Fibroblast of mammary gland (primary cell): ENCODE data around the gene RETN.
"Not testable (repeated sequence)": the region's sequence is repeated elsewhere in the genome, so short reads cannot be mapped to it uniquely, and the experiment has no call there.

Experiments
- DNase-seq: peaks from one replicate; pipeline ENCODE4 v3.0.0-alpha.2; 2010; ENCODE audit warnings: low read depth
- H3K4me3 ChIP-seq: 2 replicates; pipeline ENCODE4 v1.5.1; 2011; ENCODE audit warnings: low read depth, mild to moderate bottlenecking, low read length, moderate library complexity; ENCODE audit not compliant: control insufficient read depth
- CTCF ChIP-seq: conservative IDR thresholded peaks from 2 replicates; pipeline ENCODE4 v1.5.1; 2011; ENCODE audit warnings: low read depth, low read length, inconsistent platforms; ENCODE audit not compliant: control insufficient read depth, insufficient read depth

Gene RETN

GRCh38 chr19:7638802-7639465 is 29.9 kb upstream of the RETN start:
- no peak for DNase-seq
- no peak for TF ChIP-seq CTCF
- no peak overlapping the region for H3K4me3 ChIP-seq

GRCh38 chr19:7639863-7640348 is 28.9 kb upstream of the RETN start:
- DNase-seq: no peak
- TF ChIP-seq CTCF: no peak
- no peak overlapping the region for H3K4me3 ChIP-seq

GRCh38 chr19:7640803-7641202 is 28.0 kb upstream of the RETN start:
- no peak for DNase-seq
- H3K4me3 ChIP-seq: no peak overlapping the region
- no peak for TF ChIP-seq CTCF

GRCh38 chr19:7641290-7642276 is 27.3 kb upstream of the RETN start:
- H3K4me3 ChIP-seq: no peak overlapping the region
- no peak for TF ChIP-seq CTCF
- no peak for DNase-seq

GRCh38 chr19:7642295-7643030 is 26.4 kb upstream of the RETN start:
- DNase-seq: no peak
- no peak for TF ChIP-seq CTCF
- H3K4me3 ChIP-seq: no peak overlapping the region

- DNase-seq: no peak
- TF ChIP-seq CTCF: no peak
- H3K4me3 ChIP-seq: no peak overlapping the region
Observed at GRCh38 chr19:7643031-7643415, 25.8 kb upstream of the RETN start.

- not testable (repeated sequence) for DNase-seq, H3K4me3 ChIP-seq
Observed at GRCh38 chr19:7643629-7644549, 25.0 kb upstream of the RETN start.
